ENCODE data around the gene UBAP2L. TPM values are rescaled to one million over a fixed set of nuclear protein-coding genes. Genes with fewer than 3 reads are reported as not detected.

The UBAP2L gene
- 100 to 1,000 TPM; 103 to 112 (median 107) TPM for total RNA-seq
- polyA plus RNA-seq: 67.6 TPM
- long read RNA-seq, donor 1, partial matches to known transcripts: 30 of 95 reads
- long read RNA-seq, donor 1, other reads (novel, unspliced or antisense): 59 of 95 reads
- long read RNA-seq, donor 2, partial matches to known transcripts: 6 of 49 reads
- long read RNA-seq, donor 2, other reads (novel, unspliced or antisense): 42 of 49 reads
- long read RNA-seq, donor 3, partial matches to known transcripts: 21 of 103 reads
- long read RNA-seq, donor 3, other reads (novel, unspliced or antisense): 77 of 103 reads
- long read RNA-seq, donor 4, partial matches to known transcripts: 8 of 62 reads
- long read RNA-seq, donor 4, other reads (novel, unspliced or antisense): 50 of 62 reads

GRCh38 chr1:154220071-154220969, at the start of gene UBAP2L:
Gene UBAP2L, plus strand, starts transcription at chr1:154220955. Its CDS starts 4,169 bp downstream, at chr1:154225124.
- DNase-seq: peak; percentile 100
- peak; percentile 98 to 99 for ATAC-seq
- under 1% methylated on average over 73 of the region's 73 CpGs for WGBS

GRCh38 chr1:154171223-154171583, 49.6 kb upstream of the UBAP2L start:
- Histone ChIP-seq H3K4me3 (ENCODE audit: low read length) (no peak overlapping the region), H3K4me1 (ENCODE audit: control insufficient read depth, insufficient read depth, low read length) (peaks cover 4% of the 10 kb centered on the region), H3K27ac (ENCODE audit: low read length) (no peak overlapping the region), H3K9me3 (ENCODE audit: control insufficient read depth, low read length) (no peaks in the 10 kb centered on the region), H3K27me3 (ENCODE audit: control insufficient read depth, insufficient read depth) (no peaks in the 10 kb centered on the region)
- DNase-seq: no peak
- intact Hi-C loops (cut with DNase I): no loop called here
- ATAC-seq: no peak
- 91% methylated on average over 4 of the region's 4 CpGs for WGBS

More at GRCh38 chr1:154220071-154220969, at the start of gene UBAP2L:
- peak within 1 kb of the TSS; percentile 99 for H3K27ac ChIP-seq (ENCODE audit: low read length)
- intact Hi-C loops (cut with DNase I): loop anchor here in 1 of 4 donors (10.0 kb wide), 1 partner anchor 104 kb away; the partner anchor contains the start of genes AQP10 and ATP8B2
- H3K9me3 ChIP-seq (ENCODE audit: control insufficient read depth, low read length): no peaks in the 10 kb centered on the region
- peak within 1 kb of the TSS; percentile 96 for H3K4me3 ChIP-seq (ENCODE audit: low read length)
- H3K4me1 ChIP-seq (ENCODE audit: control insufficient read depth, insufficient read depth, low read length): no peaks in the 10 kb centered on the region
- no peaks in the 10 kb centered on the region for H3K27me3 ChIP-seq (ENCODE audit: control insufficient read depth, insufficient read depth)

GRCh38 chr1:154171880-154172279, 48.9 kb upstream of the UBAP2L start:
- Histone ChIP-seq H3K4me3 (ENCODE audit: low read length) (no peak overlapping the region), H3K27me3 (ENCODE audit: control insufficient read depth, insufficient read depth) (no peaks in the 10 kb centered on the region), H3K27ac (ENCODE audit: low read length) (no peak overlapping the region), H3K9me3 (ENCODE audit: control insufficient read depth, low read length) (no peaks in the 10 kb centered on the region), H3K4me1 (ENCODE audit: control insufficient read depth, insufficient read depth, low read length) (peaks cover 4% of the 10 kb centered on the region)
- 89% methylated on average over 5 of the region's 5 CpGs for WGBS
- intact Hi-C loops (cut with DNase I): no loop called here
- ATAC-seq: no peak
- DNase-seq: no peak

GRCh38 chr1:154174654-154175053, 46.1 kb upstream of the UBAP2L start:
- DNase-seq (no peak), ATAC-seq (no peak)
- no peak overlapping the region for H3K27ac ChIP-seq (ENCODE audit: low read length)
- no peak overlapping the region for H3K4me3 ChIP-seq (ENCODE audit: low read length)
- H3K9me3 ChIP-seq (ENCODE audit: control insufficient read depth, low read length): no peaks in the 10 kb centered on the region
- intact Hi-C loops (cut with DNase I): no loop called here
- 97% methylated on average over 4 of the region's 4 CpGs for WGBS
- peaks cover 17% of the 10 kb centered on the region for H3K4me1 ChIP-seq (ENCODE audit: control insufficient read depth, insufficient read depth, low read length)
- H3K27me3 ChIP-seq (ENCODE audit: control insufficient read depth, insufficient read depth): no peaks in the 10 kb centered on the region

- no peak for DNase-seq
- Histone ChIP-seq H3K27ac (ENCODE audit: low read length) (no peak overlapping the region), H3K4me1 (ENCODE audit: control insufficient read depth, insufficient read depth, low read length) (peaks cover 19% of the 10 kb centered on the region), H3K9me3 (ENCODE audit: control insufficient read depth, low read length) (no peaks in the 10 kb centered on the region), H3K27me3 (ENCODE audit: control insufficient read depth, insufficient read depth) (no peaks in the 10 kb centered on the region), H3K4me3 (ENCODE audit: low read length) (no peak overlapping the region)
- intact Hi-C loops (cut with DNase I): no loop called here
- 40% methylated on average over 2 of the region's 2 CpGs for WGBS
- peak; percentile 57 to 78 for ATAC-seq
Measured at GRCh38 chr1:154176337-154176736, 44.4 kb upstream of the UBAP2L start.

GRCh38 chr1:154178013-154178412, 42.7 kb upstream of the UBAP2L start:
- no peak for ATAC-seq
- peak overlapping the region; percentile 42 for H3K27ac ChIP-seq (ENCODE audit: low read length)
- peaks cover 19% of the 10 kb centered on the region for H3K4me1 ChIP-seq (ENCODE audit: control insufficient read depth, insufficient read depth, low read length)
- no peak overlapping the region for H3K4me3 ChIP-seq (ENCODE audit: low read length)
- no peaks in the 10 kb centered on the region for H3K27me3 ChIP-seq (ENCODE audit: control insufficient read depth, insufficient read depth)
- intact Hi-C loops (cut with DNase I): no loop called here
- no peaks in the 10 kb centered on the region for H3K9me3 ChIP-seq (ENCODE audit: control insufficient read depth, low read length)
- 32% methylated on average over 2 of the region's 2 CpGs for WGBS
- DNase-seq: no peak

GRCh38 chr1:154178911-154179811, 41.6 kb upstream of the UBAP2L start:
- H3K27ac ChIP-seq (ENCODE audit: low read length): peak overlapping the region; percentile 68
- H3K4me3 ChIP-seq (ENCODE audit: low read length): no peak overlapping the region
- 61% methylated on average over 10 of the region's 10 CpGs for WGBS
- peaks cover 19% of the 10 kb centered on the region for H3K4me1 ChIP-seq (ENCODE audit: control insufficient read depth, insufficient read depth, low read length)
- H3K27me3 ChIP-seq (ENCODE audit: control insufficient read depth, insufficient read depth): no peaks in the 10 kb centered on the region
- ATAC-seq: no peak
- DNase-seq: no peak
- intact Hi-C loops (cut with DNase I): no loop called here
- no peaks in the 10 kb centered on the region for H3K9me3 ChIP-seq (ENCODE audit: control insufficient read depth, low read length)

GRCh38 chr1:154179946-154180687, 40.6 kb upstream of the UBAP2L start:
- intact Hi-C loops (cut with DNase I): loop anchor here in 1 of 4 donors (10.0 kb wide), 1 partner anchor 95 kb away; the partner anchor contains the start of gene HAX1
- no peaks in the 10 kb centered on the region for H3K9me3 ChIP-seq (ENCODE audit: control insufficient read depth, low read length)
- 75% methylated on average over 3 of the region's 3 CpGs for WGBS
- no peaks in the 10 kb centered on the region for H3K27me3 ChIP-seq (ENCODE audit: control insufficient read depth, insufficient read depth)
- DNase-seq (no peak), ATAC-seq (no peak)
- no peak overlapping the region for H3K27ac ChIP-seq (ENCODE audit: low read length)
- peaks cover 19% of the 10 kb centered on the region for H3K4me1 ChIP-seq (ENCODE audit: control insufficient read depth, insufficient read depth, low read length)
- H3K4me3 ChIP-seq (ENCODE audit: low read length): no peak overlapping the region

GRCh38 chr1:154181944-154182343, 38.8 kb upstream of the UBAP2L start:
- no peaks in the 10 kb centered on the region for H3K27me3 ChIP-seq (ENCODE audit: control insufficient read depth, insufficient read depth)
- intact Hi-C loops (cut with DNase I): loop anchor here in 1 of 4 donors (10.0 kb wide), 1 partner anchor 93 kb away; the partner anchor contains the start of gene HAX1
- ATAC-seq: no peak
- H3K9me3 ChIP-seq (ENCODE audit: control insufficient read depth, low read length): no peaks in the 10 kb centered on the region
- H3K4me1 ChIP-seq (ENCODE audit: control insufficient read depth, insufficient read depth, low read length): peaks cover 15% of the 10 kb centered on the region
- H3K4me3 ChIP-seq (ENCODE audit: low read length): peak overlapping the region; percentile 82
- peak overlapping the region; percentile 82 for H3K27ac ChIP-seq (ENCODE audit: low read length)
- no peak for DNase-seq
- 0% methylated on average over 6 of the region's 6 CpGs for WGBS

All from right cardiac atrium (tissue), 5 donors.